ENCODE results near the gene PCYOX1L. TPM values are rescaled to one million over a fixed set of nuclear protein-coding genes. Genes with fewer than 3 reads are reported as not detected.

Gene PCYOX1L
- polyA plus RNA-seq, 3 donors = 16.0 to 17.4 (median 16.8) TPM

GRCh38 chr5:149405550-149406202, 47.8 kb downstream of the PCYOX1L start:
- no peak for DNase-seq (ENCODE audit: low read depth in 3 of 3, low spot score in 2 of 3)

DNA sequence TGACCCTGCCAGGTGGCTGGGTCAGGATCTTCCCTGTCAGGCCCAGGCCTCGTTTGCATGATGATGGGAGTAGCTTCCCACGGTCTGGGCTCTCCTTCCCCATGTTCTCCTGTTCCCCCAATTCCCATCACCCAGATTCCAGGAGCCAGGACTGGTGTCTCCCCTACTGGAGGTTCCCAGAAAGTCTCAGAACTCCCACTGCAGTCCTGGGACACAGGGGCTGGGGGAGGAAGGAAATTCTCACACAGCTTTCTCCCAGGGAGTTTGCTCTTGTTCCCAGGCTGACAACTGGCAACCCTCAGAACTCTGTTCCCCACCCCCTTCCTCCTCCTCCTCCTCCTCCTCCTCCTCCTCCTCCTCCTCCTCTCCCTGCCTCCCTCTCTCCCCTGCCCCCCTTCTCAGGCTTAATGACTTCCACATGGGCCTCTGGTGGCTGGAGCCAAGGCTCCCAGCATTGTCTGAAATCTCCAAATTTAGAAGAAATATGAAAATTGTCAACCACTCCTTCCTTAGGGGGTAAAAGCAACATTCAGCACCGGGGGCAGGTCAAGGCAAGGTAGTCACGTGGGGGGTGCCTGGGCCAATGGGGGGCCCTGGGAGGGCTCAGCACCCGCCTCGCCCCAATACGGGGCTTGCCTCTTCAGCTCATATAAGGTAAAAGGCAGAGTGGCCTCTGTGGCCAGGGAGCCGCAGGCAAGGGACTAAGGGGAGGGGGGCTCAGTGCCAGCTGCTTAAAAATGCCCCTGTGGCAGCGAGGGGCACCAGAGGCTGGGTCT, 48.5 kb downstream of the PCYOX1L start:
- DNase-seq (ENCODE audit: low read depth in 3 of 3, low spot score in 2 of 3) = no peak

DNA sequence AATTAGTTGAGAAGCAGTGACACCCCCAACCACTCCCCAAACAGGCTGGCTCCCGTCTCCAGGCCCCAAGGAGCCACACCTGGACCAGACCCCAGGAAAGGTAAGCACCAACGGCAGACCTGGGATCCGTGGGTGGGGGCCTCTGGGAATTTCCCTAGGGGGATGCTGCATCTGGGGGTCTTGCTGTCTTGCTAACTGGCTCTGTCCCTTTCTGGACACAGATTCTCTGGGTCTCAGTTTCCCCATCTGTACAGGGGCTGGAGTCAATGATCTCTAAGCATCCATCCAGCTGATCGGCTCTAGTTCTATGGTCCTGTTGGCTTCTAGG, 49.1 kb downstream of the PCYOX1L start:
- DNase-seq (ENCODE audit: low read depth in 3 of 3, low spot score in 2 of 3) = no peak

DNA sequence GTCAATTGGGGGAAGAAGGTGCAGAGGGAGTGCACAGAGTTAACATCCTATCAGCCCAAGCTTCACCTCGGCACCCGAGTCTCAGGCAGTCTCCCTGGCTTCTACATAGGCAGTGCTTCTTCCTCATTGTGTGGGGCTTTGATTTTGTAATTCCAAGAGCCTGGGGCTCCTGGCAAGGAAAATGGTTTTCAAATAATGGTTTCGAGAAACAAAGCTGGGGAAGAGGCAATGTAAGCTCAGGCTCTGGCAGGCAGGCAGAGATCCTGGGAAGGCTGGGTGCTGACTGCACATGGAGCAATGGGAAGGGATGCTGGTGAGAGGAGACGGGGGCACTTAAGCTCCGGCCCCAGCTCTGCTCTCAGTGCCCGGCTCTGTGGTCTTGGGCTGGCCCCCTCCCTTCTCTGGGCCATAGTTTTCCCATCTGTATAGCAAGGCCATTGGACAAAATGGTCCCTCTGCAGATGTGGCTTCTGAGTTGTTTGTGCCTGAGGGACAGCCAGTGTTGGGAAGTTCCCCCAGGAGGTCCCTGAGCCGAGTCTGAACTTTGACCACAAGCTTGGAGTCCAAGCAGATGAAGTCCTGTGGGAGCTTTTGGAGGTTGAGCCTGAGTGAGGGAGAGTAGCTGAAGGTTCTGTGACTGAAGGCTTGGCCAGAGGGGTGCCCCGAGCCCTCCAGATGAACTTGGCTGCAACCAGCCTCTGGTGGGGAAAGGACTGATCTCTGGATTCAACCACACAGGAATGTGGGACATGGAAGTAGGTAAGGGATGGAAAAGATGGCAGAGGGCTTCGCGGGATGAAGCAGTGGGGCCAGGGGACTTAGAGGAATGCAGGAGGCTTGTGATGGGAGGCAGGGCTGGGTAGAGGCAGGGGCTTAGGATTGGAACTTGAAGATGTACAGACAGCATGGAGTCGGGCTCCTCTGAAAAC, 49.7 kb downstream of the PCYOX1L start:
- no peak for DNase-seq (ENCODE audit: low read depth in 3 of 3, low spot score in 2 of 3)

DNA sequence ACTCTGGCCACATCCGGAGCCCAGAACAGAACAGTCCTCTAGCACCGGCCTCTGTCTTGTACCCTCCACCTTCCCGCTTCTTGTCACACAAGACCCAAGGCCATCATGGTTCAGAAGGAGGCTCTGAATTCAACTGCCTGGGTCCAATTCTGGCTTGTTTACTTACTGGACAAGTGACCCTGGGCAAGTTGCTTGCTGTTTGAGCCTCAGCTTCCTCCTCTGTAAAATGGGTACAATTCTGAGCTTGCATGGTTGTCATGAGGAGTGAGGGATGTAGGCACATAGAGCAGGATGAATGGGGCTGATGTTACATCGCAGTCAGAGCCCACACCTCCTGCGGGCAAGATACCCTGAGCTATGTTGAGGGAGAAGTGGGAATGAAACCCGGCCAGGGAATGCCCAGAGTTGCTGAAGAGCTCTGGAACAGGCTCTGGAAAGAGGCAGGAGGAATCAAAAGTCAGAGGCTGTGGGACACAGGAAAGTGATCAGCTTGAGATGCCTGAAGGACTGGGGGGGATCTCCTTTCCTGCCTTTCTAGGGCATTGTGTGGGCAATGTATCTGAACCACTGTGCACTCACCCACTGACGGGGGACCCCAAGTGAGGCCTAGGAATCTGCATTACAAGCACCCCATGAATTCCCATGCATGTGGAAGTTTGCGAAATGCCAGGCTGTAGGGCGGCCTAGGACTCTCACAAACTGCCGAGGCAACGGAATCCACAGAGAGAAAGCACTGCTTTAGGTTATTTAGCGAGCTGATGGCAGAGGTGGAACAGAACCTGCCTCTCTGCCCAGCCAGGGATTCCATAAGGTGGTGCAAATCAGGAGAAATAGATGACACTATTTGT, 50.6 kb downstream of the PCYOX1L start:
- DNase-seq (ENCODE audit: low read depth in 3 of 3, low spot score in 2 of 3) = no peak

- no peak for DNase-seq (ENCODE audit: low read depth in 3 of 3, low spot score in 2 of 3)
Measured at GRCh38 chr5:149409268-149409948, 51.6 kb downstream of the PCYOX1L start.

DNA sequence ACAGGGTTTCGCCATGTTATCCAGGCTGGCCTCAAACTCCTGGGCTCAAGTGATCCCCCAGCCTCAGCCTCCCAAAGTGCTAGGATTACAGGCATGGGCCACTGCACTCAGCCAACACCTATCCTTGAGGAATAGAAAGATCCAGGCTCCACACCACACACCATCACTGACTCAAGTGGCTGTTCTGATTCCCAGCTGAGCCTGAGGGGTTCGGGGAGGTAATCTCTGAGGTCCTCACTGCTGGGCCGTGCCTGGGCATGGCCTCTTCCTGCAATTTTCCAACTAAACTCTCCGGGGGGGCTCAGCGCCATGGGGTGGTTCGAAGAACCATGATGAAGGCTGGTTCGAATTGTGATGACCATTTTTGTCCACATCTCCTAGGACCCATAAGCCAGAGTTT, 52.2 kb downstream of the PCYOX1L start:
- DNase-seq (ENCODE audit: low read depth in 3 of 3, low spot score in 2 of 3) = no peak

- DNase-seq (ENCODE audit: low read depth in 3 of 3, low spot score in 2 of 3) = no peak
Measured at GRCh38 chr5:149410721-149411432, 53.0 kb downstream of the PCYOX1L start.

DNA sequence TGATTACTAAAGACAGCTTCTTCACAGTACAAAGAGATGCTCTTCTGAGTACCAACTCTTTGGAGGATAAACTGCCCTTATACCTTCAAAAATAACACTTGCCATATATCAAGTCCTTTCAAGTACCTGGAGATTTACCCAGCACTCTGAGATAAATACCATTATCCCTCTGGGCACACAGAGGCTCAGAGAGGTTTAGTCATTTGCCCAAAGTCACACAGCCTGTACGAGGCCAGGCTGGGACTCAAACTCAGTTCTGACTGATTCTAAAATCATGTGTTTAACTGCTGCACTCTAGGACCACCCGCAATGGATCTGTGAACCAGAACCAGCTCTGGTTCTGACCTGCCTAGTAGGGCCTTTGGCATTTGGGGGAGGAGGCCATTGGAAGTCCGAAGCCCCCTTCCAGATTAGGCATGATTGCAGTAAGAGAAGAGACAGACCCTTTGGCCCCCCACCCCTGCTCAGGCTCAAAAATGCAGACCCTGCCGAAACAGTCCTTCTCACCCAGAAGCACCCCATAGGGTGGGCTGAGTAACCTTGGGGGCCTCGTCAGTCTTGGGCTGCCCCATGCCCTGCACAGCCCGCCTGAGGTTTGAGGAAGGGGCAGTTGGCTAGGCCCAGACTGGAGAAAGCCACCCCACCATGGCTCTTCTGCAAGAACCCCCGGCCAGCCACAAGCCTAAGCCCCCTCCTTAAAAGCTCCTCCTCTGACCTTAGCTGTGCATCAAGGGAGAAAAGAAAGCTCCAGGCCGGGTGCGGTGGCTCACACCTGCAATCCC, 54.1 kb downstream of the PCYOX1L start:
- no peak for DNase-seq (ENCODE audit: low read depth in 3 of 3, low spot score in 2 of 3)

DNA sequence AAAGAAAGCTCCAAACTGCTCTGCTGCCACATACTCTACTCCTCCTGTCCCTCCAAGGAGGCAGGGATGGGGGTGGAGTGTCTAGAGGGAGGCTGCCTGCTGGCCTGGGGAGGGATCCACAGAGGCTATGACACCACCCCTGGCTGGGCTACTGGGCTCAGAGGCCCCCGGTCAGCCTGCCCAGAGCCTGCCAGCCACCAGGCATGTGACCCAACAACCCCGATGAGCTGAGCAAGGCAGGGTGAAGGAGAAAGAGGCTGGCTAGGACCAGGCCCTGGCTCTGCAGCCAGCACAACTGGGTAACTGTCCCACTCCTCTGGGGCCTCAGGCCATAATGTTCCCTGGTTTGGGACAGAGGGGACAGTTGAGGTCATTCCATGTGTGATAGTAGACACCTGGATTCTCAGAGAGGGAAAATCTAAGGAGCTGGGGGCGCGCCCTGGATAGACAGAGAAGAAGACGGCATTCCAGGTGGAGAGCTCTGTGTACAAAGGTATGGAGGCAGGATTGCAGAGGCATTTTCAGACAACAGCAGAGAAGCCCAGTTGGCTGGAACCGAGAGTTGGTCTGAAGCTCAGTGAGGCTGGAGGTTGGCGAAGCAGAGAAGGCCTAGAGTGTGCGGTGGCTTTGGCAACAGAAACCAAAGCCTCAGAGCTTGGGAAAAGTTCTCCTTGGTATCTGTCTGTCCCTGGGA, 55.1 kb downstream of the PCYOX1L start:
- DNase-seq (ENCODE audit: low read depth in 3 of 3, low spot score in 2 of 3) = no peak

DNA sequence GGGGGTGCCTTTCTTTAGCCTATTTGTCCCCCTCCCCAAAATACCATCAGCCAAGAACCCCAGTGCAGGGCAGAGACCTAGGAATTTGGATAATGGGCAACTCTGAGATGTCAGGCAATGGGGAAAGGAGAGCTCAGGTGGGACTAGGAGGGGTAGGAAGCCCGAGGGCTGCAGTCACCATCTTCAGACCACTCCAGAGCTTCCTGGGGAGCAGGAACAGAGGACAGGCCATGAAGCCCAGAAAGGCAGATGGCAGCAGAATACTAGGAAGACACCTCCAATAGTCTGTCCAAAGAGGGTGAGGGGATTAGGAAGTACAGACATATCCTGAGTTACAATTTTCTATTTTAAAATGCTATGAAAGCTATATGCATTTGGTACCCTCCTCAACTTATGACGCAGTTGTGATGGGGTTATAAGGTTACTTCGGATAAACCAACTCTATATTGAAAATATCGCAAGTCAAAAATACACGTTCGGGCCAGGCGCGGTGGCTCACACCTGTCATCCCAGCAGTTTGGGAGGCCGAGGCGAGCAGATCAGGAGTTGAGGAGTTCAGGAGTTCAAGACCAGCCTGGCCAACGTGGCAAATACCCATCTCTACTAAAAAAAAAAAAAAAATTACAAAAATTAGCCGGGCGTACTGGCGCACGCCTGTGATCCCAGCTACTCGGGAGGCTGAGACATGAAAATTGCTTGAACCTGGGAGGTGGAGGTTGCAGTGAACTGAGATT, 55.8 kb downstream of the PCYOX1L start:
- DNase-seq (ENCODE audit: low read depth in 3 of 3, low spot score in 2 of 3) = no peak

DNA sequence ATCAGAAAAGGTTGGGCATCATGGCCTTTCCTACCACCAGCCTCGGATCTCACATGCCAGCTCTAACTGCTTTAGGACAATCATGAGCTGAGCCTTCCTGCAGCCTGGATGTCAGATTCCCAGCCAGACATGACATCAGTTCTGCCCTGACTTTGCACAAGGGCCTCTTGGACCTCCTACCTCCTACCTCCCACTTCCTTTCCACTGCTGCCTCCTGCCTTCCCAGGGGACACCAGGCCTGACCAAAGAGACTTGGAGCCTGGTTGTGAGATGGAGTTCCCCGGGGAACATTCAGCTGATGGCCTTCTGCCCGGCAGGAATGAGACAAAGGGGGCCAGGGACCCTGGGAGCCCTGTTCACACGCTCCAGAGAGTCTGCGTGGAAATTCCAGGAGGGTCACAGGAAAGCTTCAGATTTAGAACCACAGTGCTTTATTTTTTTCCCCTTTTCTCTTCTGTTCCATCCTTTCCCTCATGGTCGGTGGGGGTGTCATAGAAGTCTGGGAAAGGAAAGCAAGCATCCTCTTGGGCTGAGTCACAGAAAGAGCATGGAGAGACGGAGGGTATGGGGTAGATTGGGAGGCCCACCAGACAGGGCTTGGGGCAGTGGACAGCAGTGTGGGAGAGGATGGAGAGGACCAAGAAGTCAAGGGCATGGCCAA, 56.7 kb downstream of the PCYOX1L start:
- no peak for DNase-seq (ENCODE audit: low read depth in 3 of 3, low spot score in 2 of 3)

GRCh38 chr5:149415066-149415967, 57.5 kb downstream of the PCYOX1L start:
- no peak for DNase-seq (ENCODE audit: low read depth in 3 of 3, low spot score in 2 of 3)

- peak in 2 of 3 donors; percentile 64 to 67 for DNase-seq (ENCODE audit: low read depth in 3 of 3, low spot score in 2 of 3)
Measured at GRCh38 chr5:149416987-149417710, 59.3 kb downstream of the PCYOX1L start.
